ENCODE measurements around the gene MYO18A.

DNA sequence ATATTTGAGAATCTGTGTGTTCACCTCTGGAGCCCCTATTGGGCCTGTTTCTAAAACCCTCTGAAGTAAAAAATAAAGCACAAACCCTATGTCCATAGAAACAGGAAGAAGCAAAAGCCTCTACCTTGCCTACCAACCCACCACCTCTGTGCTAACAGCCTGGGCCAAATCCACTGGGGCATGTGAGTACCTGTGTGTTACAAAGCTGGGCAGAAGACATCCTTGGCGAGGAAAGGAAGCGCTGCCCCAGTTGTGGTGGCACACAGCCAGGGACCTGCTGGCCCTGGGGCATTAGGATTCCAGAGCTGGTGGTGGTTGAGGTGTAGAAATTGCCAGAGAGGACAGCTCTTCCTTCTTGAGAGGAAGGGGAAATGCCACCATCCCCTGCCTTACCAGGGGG, 30.0 kb downstream of the MYO18A start:
- TF ChIP-seq, protein P1, sequence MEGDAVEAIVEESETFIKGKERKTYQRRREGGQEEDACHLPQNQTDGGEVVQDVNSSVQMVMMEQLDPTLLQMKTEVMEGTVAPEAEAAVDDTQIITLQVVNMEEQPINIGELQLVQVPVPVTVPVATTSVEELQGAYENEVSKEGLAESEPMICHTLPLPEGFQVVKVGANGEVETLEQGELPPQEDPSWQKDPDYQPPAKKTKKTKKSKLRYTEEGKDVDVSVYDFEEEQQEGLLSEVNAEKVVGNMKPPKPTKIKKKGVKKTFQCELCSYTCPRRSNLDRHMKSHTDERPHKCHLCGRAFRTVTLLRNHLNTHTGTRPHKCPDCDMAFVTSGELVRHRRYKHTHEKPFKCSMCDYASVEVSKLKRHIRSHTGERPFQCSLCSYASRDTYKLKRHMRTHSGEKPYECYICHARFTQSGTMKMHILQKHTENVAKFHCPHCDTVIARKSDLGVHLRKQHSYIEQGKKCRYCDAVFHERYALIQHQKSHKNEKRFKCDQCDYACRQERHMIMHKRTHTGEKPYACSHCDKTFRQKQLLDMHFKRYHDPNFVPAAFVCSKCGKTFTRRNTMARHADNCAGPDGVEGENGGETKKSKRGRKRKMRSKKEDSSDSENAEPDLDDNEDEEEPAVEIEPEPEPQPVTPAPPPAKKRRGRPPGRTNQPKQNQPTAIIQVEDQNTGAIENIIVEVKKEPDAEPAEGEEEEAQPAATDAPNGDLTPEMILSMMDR (IDR thresholded peaks at IDR 0.05; ENCODE audit: low read depth, low read length) = no peak
- no peak for TF ChIP-seq EZH2phosphoT487 (IDR thresholded peaks at IDR 0.05; ENCODE audit: low read depth)
